ENCODE measurements around the gene ASPM.
A peak's percentile ranks its signal among the peaks of the same experiment; 100 is the strongest.

The ASPM gene

GRCh38 chr1:197145446-197146024, 934 bp downstream of the ASPM start:
- no peak overlapping the region for H3K27ac ChIP-seq
- TF ChIP-seq CTCF (IDR thresholded peaks at IDR 0.05) = no peak
- no peak for DNase-seq (ENCODE audit: low spot score)
- H3K4me3 ChIP-seq = peak overlapping the region; percentile 72

GRCh38 chr1:197144570-197145325, 1.7 kb downstream of the ASPM start:
- H3K27ac ChIP-seq = no peak overlapping the region
- no peak for DNase-seq (ENCODE audit: low spot score)
- no peak for TF ChIP-seq CTCF (IDR thresholded peaks at IDR 0.05)
- no peak overlapping the region for H3K4me3 ChIP-seq

- no peak for TF ChIP-seq CTCF (IDR thresholded peaks at IDR 0.05)
- DNase-seq (ENCODE audit: low spot score) = no peak
- Histone ChIP-seq H3K4me3 (no peak overlapping the region), H3K27ac (no peak overlapping the region)
Measured at GRCh38 chr1:197143276-197143675, 3.2 kb downstream of the ASPM start.

GRCh38 chr1:197141575-197141974, 4.9 kb downstream of the ASPM start:
- TF ChIP-seq CTCF (IDR thresholded peaks at IDR 0.05) = no peak

GRCh38 chr1:197140121-197140520, 6.3 kb downstream of the ASPM start:
- Histone ChIP-seq H3K27ac (no peak overlapping the region), H3K4me3 (no peak overlapping the region)
- TF ChIP-seq CTCF (IDR thresholded peaks at IDR 0.05) = no peak
- no peak for DNase-seq (ENCODE audit: low spot score)

More at GRCh38 chr1:197141575-197141974, 4.9 kb downstream of the ASPM start:
- DNase-seq (ENCODE audit: low spot score) = no peak
- H3K4me3 ChIP-seq = no peak overlapping the region
- H3K27ac ChIP-seq = no peak overlapping the region

- Histone ChIP-seq H3K27ac (no peak overlapping the region), H3K4me3 (no peak overlapping the region)
- TF ChIP-seq CTCF (IDR thresholded peaks at IDR 0.05) = no peak
- DNase-seq (ENCODE audit: low spot score) = no peak
Measured at GRCh38 chr1:197139169-197139568, 7.3 kb downstream of the ASPM start.

- H3K27ac ChIP-seq = no peak overlapping the region
- no peak for DNase-seq (ENCODE audit: low spot score)
- TF ChIP-seq CTCF (IDR thresholded peaks at IDR 0.05) = no peak
- H3K4me3 ChIP-seq = no peak overlapping the region
Measured at GRCh38 chr1:197137322-197137721, 9.1 kb downstream of the ASPM start.
